Measurements from ENCODE around the gene SARDH.

DNA sequence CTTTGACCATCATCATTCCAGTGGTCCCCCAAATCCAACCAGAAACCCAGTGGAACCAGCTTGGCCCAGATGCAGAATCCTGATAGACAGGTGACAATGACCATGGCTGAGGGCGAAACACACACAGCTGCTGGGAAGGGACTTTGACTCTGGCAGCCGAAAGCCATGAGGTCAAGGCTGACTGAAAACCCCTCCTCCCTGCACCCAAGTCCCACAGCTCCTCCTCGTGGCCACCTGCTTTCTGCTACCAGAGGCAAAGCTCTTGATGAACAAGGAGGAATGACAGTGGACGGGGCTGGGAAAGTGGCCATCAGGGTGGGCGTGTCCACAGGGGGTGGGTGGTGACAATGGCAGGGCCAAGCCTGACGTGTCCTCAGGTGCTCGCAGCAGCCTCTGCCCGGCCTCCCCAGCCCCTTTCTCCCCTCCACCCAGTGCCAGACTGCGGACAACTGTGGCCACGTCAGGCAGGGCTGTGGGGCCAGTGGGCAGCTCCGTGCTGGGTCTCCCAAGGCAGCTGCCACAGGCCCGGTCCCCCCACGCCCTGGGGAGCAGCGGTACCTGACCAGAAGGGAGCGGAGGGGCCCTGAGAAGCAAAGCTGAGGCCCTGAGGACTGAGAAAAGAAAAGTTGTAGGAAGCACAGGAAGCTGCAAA is 30.8 kb upstream of the SARDH start:
- TF ChIP-seq, protein P1, sequence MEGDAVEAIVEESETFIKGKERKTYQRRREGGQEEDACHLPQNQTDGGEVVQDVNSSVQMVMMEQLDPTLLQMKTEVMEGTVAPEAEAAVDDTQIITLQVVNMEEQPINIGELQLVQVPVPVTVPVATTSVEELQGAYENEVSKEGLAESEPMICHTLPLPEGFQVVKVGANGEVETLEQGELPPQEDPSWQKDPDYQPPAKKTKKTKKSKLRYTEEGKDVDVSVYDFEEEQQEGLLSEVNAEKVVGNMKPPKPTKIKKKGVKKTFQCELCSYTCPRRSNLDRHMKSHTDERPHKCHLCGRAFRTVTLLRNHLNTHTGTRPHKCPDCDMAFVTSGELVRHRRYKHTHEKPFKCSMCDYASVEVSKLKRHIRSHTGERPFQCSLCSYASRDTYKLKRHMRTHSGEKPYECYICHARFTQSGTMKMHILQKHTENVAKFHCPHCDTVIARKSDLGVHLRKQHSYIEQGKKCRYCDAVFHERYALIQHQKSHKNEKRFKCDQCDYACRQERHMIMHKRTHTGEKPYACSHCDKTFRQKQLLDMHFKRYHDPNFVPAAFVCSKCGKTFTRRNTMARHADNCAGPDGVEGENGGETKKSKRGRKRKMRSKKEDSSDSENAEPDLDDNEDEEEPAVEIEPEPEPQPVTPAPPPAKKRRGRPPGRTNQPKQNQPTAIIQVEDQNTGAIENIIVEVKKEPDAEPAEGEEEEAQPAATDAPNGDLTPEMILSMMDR (IDR thresholded peaks at IDR 0.05) = no peak
- TF ChIP-seq POLR2A (IDR thresholded peaks at IDR 0.05; ENCODE audit: low read depth) = no peak

Measured in esophagus muscularis mucosa (tissue), 3 donors.